Measurements from ENCODE around the gene PTPRN2.

DNA sequence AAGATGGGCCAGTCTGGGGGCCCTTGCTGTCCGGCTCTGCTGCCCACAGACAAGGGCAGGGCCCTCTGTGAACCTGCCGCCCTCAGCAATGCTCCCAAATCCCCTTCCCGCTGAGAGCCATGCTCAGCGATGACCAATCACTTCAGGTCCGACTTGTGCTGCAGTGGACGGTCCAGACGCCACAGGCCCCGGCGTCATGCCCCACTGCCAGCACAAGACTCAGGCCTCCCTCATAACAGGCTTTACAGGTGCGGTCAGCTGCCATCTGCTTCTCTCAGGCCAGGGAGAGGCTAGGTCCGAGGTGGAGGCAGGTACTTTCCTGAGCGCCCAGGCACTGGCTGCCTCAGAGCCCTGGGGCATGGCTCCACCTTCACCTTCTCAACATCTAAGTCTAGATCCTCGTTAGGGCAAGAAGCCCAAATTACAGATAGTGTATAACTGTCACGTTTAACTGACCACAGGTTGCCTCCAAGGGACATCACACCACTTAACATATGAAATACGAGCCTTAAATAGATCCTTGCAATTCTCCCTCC lies 393.2 kb downstream of the PTPRN2 start:
- TF ChIP-seq, protein P1, sequence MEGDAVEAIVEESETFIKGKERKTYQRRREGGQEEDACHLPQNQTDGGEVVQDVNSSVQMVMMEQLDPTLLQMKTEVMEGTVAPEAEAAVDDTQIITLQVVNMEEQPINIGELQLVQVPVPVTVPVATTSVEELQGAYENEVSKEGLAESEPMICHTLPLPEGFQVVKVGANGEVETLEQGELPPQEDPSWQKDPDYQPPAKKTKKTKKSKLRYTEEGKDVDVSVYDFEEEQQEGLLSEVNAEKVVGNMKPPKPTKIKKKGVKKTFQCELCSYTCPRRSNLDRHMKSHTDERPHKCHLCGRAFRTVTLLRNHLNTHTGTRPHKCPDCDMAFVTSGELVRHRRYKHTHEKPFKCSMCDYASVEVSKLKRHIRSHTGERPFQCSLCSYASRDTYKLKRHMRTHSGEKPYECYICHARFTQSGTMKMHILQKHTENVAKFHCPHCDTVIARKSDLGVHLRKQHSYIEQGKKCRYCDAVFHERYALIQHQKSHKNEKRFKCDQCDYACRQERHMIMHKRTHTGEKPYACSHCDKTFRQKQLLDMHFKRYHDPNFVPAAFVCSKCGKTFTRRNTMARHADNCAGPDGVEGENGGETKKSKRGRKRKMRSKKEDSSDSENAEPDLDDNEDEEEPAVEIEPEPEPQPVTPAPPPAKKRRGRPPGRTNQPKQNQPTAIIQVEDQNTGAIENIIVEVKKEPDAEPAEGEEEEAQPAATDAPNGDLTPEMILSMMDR (IDR thresholded peaks at IDR 0.05) = no peak
- TF ChIP-seq POLR2A (IDR thresholded peaks at IDR 0.05) = no peak
